AG04449 (cell line): Measurements from ENCODE around the gene OOSP1.
"Not testable (repeated sequence)": the region's sequence is repeated elsewhere in the genome, so short reads cannot be mapped to it uniquely, and the experiment has no call there.

Experiments
- CTCF ChIA-PET: fragments of 350-600 bp; formaldehyde crosslinking; extraction: SDS; loops from one replicate; lab custom pipeline; 2021; ENCODE audit warnings: antibody characterized with exemption; lab: Yijun Ruan, JAX
- POLR2A ChIA-PET: fragments of 400-600, 350-600 bp; formaldehyde crosslinking; extraction: SDS; loops from one replicate; lab custom pipeline; 2020; ENCODE audit warnings: antibody characterized with exemption, inconsistent platforms; lab: Yijun Ruan, JAX
- DNase-seq: peaks from one replicate; pipeline ENCODE4 v3.0.0-alpha.2; 2010; ENCODE audit warnings: low read depth, low spot score
- H3K4me3 ChIP-seq: 2 replicates; pipeline ENCODE4 v1.5.1; 2011; ENCODE audit warnings: low read depth, mild to moderate bottlenecking, control low read depth, low read length
- TF ChIP-seq, protein P1 (sequence below): IDR thresholded peaks from one replicate; pipeline ENCODE4 v1.5.1; 2011; ENCODE audit warnings: mild to moderate bottlenecking, moderate library complexity, low read length, control low read depth, inconsistent platforms; ENCODE audit not compliant: insufficient read depth; ENCODE audit errors: missing control alignments

OOSP1 gene

GRCh38 chr11:59965424-59965823 is 27.2 kb downstream of the OOSP1 start:
- ChIA-PET POLR2A (no interaction called here), CTCF (no interaction called here)
- no peak for DNase-seq
- TF ChIP-seq, protein P1, sequence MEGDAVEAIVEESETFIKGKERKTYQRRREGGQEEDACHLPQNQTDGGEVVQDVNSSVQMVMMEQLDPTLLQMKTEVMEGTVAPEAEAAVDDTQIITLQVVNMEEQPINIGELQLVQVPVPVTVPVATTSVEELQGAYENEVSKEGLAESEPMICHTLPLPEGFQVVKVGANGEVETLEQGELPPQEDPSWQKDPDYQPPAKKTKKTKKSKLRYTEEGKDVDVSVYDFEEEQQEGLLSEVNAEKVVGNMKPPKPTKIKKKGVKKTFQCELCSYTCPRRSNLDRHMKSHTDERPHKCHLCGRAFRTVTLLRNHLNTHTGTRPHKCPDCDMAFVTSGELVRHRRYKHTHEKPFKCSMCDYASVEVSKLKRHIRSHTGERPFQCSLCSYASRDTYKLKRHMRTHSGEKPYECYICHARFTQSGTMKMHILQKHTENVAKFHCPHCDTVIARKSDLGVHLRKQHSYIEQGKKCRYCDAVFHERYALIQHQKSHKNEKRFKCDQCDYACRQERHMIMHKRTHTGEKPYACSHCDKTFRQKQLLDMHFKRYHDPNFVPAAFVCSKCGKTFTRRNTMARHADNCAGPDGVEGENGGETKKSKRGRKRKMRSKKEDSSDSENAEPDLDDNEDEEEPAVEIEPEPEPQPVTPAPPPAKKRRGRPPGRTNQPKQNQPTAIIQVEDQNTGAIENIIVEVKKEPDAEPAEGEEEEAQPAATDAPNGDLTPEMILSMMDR = no peak
- H3K4me3 ChIP-seq = no peak overlapping the region

GRCh38 chr11:59966201-59966600 is 28.0 kb downstream of the OOSP1 start:
- POLR2A ChIA-PET = no interaction called here
- CTCF ChIA-PET = no interaction called here

GRCh38 chr11:59967677-59968394 is 29.6 kb downstream of the OOSP1 start:
- DNase-seq = no peak
- CTCF ChIA-PET = no interaction called here
- POLR2A ChIA-PET = no interaction called here
- TF ChIP-seq, protein P1 = no peak
- no peak overlapping the region for H3K4me3 ChIP-seq

More at GRCh38 chr11:59966201-59966600, 28.0 kb downstream of the OOSP1 start:
- no peak overlapping the region for H3K4me3 ChIP-seq
- TF ChIP-seq, protein P1 = no peak
- no peak for DNase-seq

DNA sequence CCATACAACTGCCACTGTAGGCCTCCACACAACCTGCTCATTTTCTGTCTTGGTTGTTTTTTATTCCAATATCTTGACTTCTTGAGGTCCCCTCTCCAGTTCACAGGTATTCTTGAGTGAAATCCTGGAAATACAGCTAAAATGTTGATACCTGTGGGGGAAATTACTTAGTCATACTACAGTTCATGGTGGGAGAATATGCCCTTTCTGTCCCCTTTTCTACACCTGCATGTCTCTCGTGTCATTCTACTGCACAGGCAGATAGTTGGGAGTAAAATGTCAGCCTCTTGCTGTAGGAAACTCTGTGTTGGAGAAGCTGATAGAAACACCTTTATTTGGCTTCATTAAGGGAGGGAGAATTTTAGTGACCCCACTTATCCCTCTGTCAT is 30.2 kb downstream of the OOSP1 start:
- TF ChIP-seq, protein P1 = no peak
- no peak for DNase-seq
- ChIA-PET CTCF (no interaction called here), POLR2A (no interaction called here)
- H3K4me3 ChIP-seq = no peak overlapping the region

GRCh38 chr11:59973097-59973496 is 34.9 kb downstream of the OOSP1 start:
- POLR2A ChIA-PET = no interaction called here
- CTCF ChIA-PET = no interaction called here
- TF ChIP-seq, protein P1 = no peak
- DNase-seq = no peak
- H3K4me3 ChIP-seq = no peak overlapping the region

- DNase-seq = no peak
- CTCF ChIA-PET = no interaction called here
- no peak overlapping the region for H3K4me3 ChIP-seq
- POLR2A ChIA-PET = no interaction called here
- TF ChIP-seq, protein P1 = no peak
Observed at GRCh38 chr11:59981106-59981770, 43.0 kb downstream of the OOSP1 start.

DNA sequence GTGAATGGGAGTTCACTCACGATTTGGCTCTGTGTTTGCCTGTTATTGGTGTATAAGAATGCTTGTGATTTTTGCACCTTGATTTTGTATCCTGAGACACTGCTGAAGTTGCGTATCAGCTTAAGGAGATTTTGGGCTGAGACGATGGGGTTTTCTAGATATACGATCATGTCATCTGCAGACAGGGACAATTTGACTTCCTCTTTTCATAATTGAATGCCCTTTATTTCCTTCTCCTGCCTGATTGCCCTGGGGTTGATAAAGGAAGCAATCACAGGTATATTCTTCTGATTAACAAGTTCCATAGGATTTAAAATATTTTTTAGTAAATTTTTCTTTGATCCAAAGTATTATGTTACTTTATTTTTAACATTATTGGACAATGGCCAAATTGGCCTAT is 43.8 kb downstream of the OOSP1 start:
- DNase-seq, H3K4me3 ChIP-seq, CTCF ChIA-PET, POLR2A ChIA-PET: not testable (repeated sequence)
